DOHH2 (cell line): Measurements from ENCODE around the gene KCNN2.
A peak's percentile ranks its signal among the peaks of the same experiment; 100 is the strongest.

Experiments
- H3F3A ChIP-seq: fragments of 200-600 bp; sonication (generic), shearing (Covaris generic); 2 replicates; pipeline ENCODE4 v1.6.0; 2016; ENCODE audit warnings: antibody characterized with exemption, mild to moderate bottlenecking; ENCODE audit not compliant: control insufficient read depth, insufficient read depth
- H3K27ac ChIP-seq: fragments of 200-600 bp; sonication (generic); 2 replicates; pipeline ENCODE4 v1.5.1; 2014; ENCODE audit warnings: low read depth, mild to moderate bottlenecking, low read length, moderate library complexity
- H3K27me3 ChIP-seq: fragments of 200-600 bp; sonication (generic); 2 replicates; pipeline ENCODE4 v1.6.1; 2014; ENCODE audit warnings: mild to moderate bottlenecking, low read length, mixed read lengths; ENCODE audit not compliant: control insufficient read depth
- H3K36me3 ChIP-seq: fragments of 200-600 bp; sonication (generic); 2 replicates; pipeline ENCODE4 v1.6.1; 2014; ENCODE audit warnings: mild to moderate bottlenecking, low read length, moderate library complexity, mixed read lengths; ENCODE audit not compliant: control insufficient read depth
- H3K4me1 ChIP-seq: fragments of 200-600 bp; sonication (generic); 2 replicates; pipeline ENCODE4 v1.6.1; 2014; ENCODE audit warnings: mild to moderate bottlenecking, low read length, mixed read lengths; ENCODE audit not compliant: control insufficient read depth
- H3K4me2 ChIP-seq: fragments of 200-600 bp; sonication (generic); 2 replicates; pipeline ENCODE4 v1.6.0; 2014; ENCODE audit warnings: mild to moderate bottlenecking, low read length, moderate library complexity
- H3K4me3 ChIP-seq: fragments of 200-600 bp; sonication (generic); 2 replicates; pipeline ENCODE4 v1.5.1; 2014; ENCODE audit warnings: mild to moderate bottlenecking, low read length, mixed read lengths
- H3K79me2 ChIP-seq: fragments of 200-600 bp; sonication (generic); 2 replicates; pipeline ENCODE4 v1.6.1; 2014; ENCODE audit warnings: mild to moderate bottlenecking, low read length, mixed read lengths; ENCODE audit not compliant: control insufficient read depth
- H3K9me2 ChIP-seq: fragments of 200-600 bp; sonication (generic); replicated peaks from 2 replicates; pipeline ENCODE4 v1.6.1; 2014; ENCODE audit warnings: mild to moderate bottlenecking, low read length, mixed read lengths; ENCODE audit not compliant: control insufficient read depth
- H3K9me3 ChIP-seq: fragments of 200-600 bp; sonication (generic); 2 replicates; pipeline ENCODE4 v1.6.1; 2014; ENCODE audit warnings: antibody characterized with exemption, low read length, mixed read lengths; ENCODE audit not compliant: control insufficient read depth, insufficient read depth
- H4K20me1 ChIP-seq: fragments of 200-600 bp; sonication (generic); 2 replicates; pipeline ENCODE4 v1.6.0; 2014; ENCODE audit warnings: low read depth, mild to moderate bottlenecking, antibody characterized with exemption, low read length, moderate library complexity; ENCODE audit not compliant: control insufficient read depth, insufficient read depth
- EZH2phosphoT487 ChIP-seq: fragments of 200-600 bp; sonication (generic); IDR thresholded peaks from 2 replicates; pipeline ENCODE4 v1.6.1; 2017; ENCODE audit warnings: borderline replicate concordance, mild to moderate bottlenecking, antibody characterized with exemption, low read length, moderate library complexity, mixed read lengths
- TF ChIP-seq, protein P1 (sequence below): fragments of 200-600 bp; sonication (generic); IDR thresholded peaks from one replicate; pipeline ENCODE4 v1.5.1; 2014; ENCODE audit warnings: antibody characterized with exemption, mild to moderate bottlenecking, low read depth, low read length; ENCODE audit not compliant: poor library complexity, severe bottlenecking

Gene KCNN2

DNA sequence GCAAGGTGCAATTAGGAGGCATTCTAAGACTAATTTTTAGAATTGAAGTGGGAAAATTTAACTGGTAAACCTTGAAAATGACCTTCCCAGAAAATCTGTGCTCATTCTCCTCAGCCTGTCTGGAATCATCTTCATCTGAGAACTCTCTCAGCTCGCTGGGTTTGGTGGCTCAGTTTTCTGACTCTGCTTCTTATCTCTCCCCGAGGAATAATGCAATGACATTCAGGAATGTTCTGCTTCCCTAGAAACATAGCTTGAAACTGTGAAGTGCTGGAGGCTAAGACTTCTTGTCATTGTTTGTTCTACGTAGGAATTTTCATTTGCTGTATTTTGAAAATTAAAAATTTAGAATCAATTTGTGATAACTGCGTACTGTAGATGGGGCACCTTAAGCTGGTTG lies 86.6 kb downstream of the KCNN2 start:
- H3K4me1 ChIP-seq, result no peaks in the 10 kb centered on the region
- no peak overlapping the region for H3K4me3 ChIP-seq
- no peaks in the 10 kb centered on the region for H3F3A ChIP-seq
- H3K36me3 ChIP-seq, result no peaks in the 10 kb centered on the region
- no peak overlapping the region for H3K27ac ChIP-seq
- peaks cover 9% of the 10 kb centered on the region for H3K27me3 ChIP-seq
- H3K4me2 ChIP-seq, result no peak overlapping the region
- no peaks in the 10 kb centered on the region for H3K9me2 ChIP-seq
- TF ChIP-seq, protein P1, sequence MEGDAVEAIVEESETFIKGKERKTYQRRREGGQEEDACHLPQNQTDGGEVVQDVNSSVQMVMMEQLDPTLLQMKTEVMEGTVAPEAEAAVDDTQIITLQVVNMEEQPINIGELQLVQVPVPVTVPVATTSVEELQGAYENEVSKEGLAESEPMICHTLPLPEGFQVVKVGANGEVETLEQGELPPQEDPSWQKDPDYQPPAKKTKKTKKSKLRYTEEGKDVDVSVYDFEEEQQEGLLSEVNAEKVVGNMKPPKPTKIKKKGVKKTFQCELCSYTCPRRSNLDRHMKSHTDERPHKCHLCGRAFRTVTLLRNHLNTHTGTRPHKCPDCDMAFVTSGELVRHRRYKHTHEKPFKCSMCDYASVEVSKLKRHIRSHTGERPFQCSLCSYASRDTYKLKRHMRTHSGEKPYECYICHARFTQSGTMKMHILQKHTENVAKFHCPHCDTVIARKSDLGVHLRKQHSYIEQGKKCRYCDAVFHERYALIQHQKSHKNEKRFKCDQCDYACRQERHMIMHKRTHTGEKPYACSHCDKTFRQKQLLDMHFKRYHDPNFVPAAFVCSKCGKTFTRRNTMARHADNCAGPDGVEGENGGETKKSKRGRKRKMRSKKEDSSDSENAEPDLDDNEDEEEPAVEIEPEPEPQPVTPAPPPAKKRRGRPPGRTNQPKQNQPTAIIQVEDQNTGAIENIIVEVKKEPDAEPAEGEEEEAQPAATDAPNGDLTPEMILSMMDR, result no peak
- no peak for TF ChIP-seq EZH2phosphoT487
- H3K9me3 ChIP-seq, result no peaks in the 10 kb centered on the region
- H3K79me2 ChIP-seq, result no peaks in the 10 kb centered on the region
- H4K20me1 ChIP-seq, result no peaks in the 10 kb centered on the region

DNA sequence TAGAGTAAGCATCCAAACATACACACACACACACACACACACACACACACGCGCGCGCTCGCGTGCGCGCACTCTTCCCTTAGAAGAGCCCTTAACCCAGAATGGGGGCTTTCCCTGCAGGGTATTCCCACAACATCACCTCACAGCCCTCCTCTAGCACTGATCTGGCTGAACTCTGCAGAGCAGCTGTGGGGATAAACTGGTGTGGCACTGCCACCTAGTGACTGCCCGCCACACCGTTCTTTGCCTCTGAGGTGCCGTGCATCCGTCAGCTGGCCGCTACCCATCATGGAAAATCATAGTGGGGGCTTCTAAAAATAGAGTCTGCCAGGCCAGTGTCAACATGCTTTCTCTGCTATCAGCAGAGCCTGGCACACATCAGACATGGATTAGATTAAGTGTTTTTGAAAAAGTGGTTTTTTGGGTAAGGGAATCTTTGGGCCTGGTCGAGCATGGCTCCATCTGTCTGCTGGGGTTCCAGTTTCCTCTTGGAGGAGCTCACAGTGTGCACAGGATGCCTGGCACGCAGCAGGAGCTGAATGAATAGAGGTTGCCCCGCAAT lies 88.1 kb downstream of the KCNN2 start:
- no peaks in the 10 kb centered on the region for H4K20me1 ChIP-seq
- H3K9me2 ChIP-seq, result no peaks in the 10 kb centered on the region
- peaks cover 9% of the 10 kb centered on the region for H3K27me3 ChIP-seq
- TF ChIP-seq, protein P1, result peak; percentile 90
- no peak for TF ChIP-seq EZH2phosphoT487
- no peak overlapping the region for H3K4me2 ChIP-seq
- H3K4me3 ChIP-seq, result no peak overlapping the region
- no peak overlapping the region for H3K27ac ChIP-seq
- no peaks in the 10 kb centered on the region for H3K36me3 ChIP-seq
- H3K9me3 ChIP-seq, result no peaks in the 10 kb centered on the region
- no peaks in the 10 kb centered on the region for H3F3A ChIP-seq
- H3K4me1 ChIP-seq, result no peaks in the 10 kb centered on the region
- no peaks in the 10 kb centered on the region for H3K79me2 ChIP-seq

DNA sequence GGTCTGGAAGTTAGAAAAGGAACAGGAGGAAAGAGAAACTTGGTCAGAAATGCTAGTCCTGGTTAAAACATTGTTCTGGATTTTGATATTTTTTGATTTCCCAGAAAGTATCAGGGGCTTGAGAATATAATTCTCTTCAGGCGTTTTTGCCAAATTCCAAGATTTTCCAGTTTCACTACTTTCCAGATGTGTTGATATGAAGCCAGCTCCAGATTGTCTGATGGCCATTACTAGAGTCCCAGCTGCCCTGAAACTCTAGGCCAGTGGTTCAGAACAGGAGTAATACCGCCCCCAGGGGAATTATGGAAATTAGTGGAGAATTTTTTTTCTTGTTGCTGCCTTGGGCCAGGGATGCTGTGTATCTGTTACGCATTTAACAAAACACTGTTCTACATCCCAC lies 88.6 kb downstream of the KCNN2 start:
- TF ChIP-seq EZH2phosphoT487, result no peak
- TF ChIP-seq, protein P1, result no peak
- H3K27ac ChIP-seq, result no peak overlapping the region
- H3K36me3 ChIP-seq, result no peaks in the 10 kb centered on the region
- no peaks in the 10 kb centered on the region for H3K9me3 ChIP-seq
- no peaks in the 10 kb centered on the region for H3K4me1 ChIP-seq
- H3K9me2 ChIP-seq, result no peaks in the 10 kb centered on the region
- H3F3A ChIP-seq, result no peaks in the 10 kb centered on the region
- H4K20me1 ChIP-seq, result no peaks in the 10 kb centered on the region
- H3K4me3 ChIP-seq, result no peak overlapping the region
- peaks cover 9% of the 10 kb centered on the region for H3K27me3 ChIP-seq
- no peak overlapping the region for H3K4me2 ChIP-seq
- H3K79me2 ChIP-seq, result no peaks in the 10 kb centered on the region

GRCh38 chr5:114458726-114459125 lies 96.9 kb downstream of the KCNN2 start:
- Histone ChIP-seq H3K27ac (no peak overlapping the region), H3F3A (no peaks in the 10 kb centered on the region), H3K27me3 (no peaks in the 10 kb centered on the region), H3K4me2 (no peak overlapping the region), H3K4me1 (no peaks in the 10 kb centered on the region), H4K20me1 (no peaks in the 10 kb centered on the region), H3K4me3 (no peak overlapping the region), H3K79me2 (no peaks in the 10 kb centered on the region), H3K36me3 (no peaks in the 10 kb centered on the region), H3K9me2 (no peaks in the 10 kb centered on the region), H3K9me3 (no peaks in the 10 kb centered on the region)
- TF ChIP-seq, protein P1, result no peak
- no peak for TF ChIP-seq EZH2phosphoT487
